ENCODE measurements around the gene THOC2. TPM values are rescaled to one million over a fixed set of nuclear protein-coding genes. Genes with fewer than 3 reads are reported as not detected.
"Not testable (repeated sequence)": the region's sequence is repeated elsewhere in the genome, so short reads cannot be mapped to it uniquely, and the experiment has no call there.

THOC2 gene, protein sequence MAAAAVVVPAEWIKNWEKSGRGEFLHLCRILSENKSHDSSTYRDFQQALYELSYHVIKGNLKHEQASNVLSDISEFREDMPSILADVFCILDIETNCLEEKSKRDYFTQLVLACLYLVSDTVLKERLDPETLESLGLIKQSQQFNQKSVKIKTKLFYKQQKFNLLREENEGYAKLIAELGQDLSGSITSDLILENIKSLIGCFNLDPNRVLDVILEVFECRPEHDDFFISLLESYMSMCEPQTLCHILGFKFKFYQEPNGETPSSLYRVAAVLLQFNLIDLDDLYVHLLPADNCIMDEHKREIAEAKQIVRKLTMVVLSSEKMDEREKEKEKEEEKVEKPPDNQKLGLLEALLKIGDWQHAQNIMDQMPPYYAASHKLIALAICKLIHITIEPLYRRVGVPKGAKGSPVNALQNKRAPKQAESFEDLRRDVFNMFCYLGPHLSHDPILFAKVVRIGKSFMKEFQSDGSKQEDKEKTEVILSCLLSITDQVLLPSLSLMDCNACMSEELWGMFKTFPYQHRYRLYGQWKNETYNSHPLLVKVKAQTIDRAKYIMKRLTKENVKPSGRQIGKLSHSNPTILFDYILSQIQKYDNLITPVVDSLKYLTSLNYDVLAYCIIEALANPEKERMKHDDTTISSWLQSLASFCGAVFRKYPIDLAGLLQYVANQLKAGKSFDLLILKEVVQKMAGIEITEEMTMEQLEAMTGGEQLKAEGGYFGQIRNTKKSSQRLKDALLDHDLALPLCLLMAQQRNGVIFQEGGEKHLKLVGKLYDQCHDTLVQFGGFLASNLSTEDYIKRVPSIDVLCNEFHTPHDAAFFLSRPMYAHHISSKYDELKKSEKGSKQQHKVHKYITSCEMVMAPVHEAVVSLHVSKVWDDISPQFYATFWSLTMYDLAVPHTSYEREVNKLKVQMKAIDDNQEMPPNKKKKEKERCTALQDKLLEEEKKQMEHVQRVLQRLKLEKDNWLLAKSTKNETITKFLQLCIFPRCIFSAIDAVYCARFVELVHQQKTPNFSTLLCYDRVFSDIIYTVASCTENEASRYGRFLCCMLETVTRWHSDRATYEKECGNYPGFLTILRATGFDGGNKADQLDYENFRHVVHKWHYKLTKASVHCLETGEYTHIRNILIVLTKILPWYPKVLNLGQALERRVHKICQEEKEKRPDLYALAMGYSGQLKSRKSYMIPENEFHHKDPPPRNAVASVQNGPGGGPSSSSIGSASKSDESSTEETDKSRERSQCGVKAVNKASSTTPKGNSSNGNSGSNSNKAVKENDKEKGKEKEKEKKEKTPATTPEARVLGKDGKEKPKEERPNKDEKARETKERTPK (N-terminal part only)
- 10 to 100 TPM; 24.0 to 39.8 (median 29.6) TPM for total RNA-seq
- long read RNA-seq, partial matches to known transcripts = 1 of 2 reads
- long read RNA-seq, other reads (novel, unspliced or antisense) = 1 of 2 reads

DNA sequence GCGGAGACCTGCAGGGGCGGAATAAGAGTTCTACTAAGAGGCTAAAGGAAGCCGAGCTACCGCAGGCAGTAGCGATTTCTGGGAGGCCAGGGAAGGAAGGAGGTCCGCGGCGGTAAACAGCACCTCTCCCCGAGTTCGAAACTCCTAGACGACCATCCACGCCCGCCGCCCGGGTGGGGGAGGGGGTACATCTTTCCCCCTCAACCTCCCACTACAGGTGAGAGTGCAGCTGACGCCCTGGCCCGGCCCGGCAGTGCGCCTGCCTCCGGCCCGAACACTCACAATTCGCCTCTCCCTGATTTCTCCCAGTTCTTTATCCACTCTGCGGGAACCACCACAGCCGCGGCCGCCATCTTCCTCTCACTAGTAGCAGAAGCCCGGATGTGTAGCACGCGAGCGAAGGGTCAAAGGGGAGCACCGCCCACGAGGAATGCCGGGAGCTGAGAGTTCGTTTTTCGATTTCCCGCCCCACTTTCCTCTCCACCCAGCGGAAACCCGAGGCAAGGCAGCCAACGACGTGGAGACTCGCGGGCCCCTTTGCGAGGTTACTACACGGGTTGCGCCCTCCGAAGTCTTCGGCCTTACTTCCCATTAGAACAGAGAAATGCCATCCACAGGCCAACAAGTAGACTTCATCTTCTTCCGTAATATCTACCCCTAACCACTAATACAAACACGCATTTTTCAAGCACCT lies at the start of gene THOC2:
TSS of gene THOC2 (minus strand) at position 383 of the 694 bp plus-strand sequence. CDS start at position 353, 30 bp downstream.
- 19% methylated on average over 18 of the region's 49 CpGs for WGBS (ENCODE audit: insufficient coverage, low coverage, low lambda C conversion rate, missing lambda C conversion rate)
- DNase-seq = peak; percentile 81 to 86 (median 81)
- no peaks in the 10 kb centered on the region for H3K4me1 ChIP-seq
- no peaks in the 10 kb centered on the region for H3K9me3 ChIP-seq
- TF ChIP-seq, protein P1, sequence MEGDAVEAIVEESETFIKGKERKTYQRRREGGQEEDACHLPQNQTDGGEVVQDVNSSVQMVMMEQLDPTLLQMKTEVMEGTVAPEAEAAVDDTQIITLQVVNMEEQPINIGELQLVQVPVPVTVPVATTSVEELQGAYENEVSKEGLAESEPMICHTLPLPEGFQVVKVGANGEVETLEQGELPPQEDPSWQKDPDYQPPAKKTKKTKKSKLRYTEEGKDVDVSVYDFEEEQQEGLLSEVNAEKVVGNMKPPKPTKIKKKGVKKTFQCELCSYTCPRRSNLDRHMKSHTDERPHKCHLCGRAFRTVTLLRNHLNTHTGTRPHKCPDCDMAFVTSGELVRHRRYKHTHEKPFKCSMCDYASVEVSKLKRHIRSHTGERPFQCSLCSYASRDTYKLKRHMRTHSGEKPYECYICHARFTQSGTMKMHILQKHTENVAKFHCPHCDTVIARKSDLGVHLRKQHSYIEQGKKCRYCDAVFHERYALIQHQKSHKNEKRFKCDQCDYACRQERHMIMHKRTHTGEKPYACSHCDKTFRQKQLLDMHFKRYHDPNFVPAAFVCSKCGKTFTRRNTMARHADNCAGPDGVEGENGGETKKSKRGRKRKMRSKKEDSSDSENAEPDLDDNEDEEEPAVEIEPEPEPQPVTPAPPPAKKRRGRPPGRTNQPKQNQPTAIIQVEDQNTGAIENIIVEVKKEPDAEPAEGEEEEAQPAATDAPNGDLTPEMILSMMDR (IDR thresholded peaks at IDR 0.05) = peak; percentile 10 to 34 (median 26)
- peak; percentile 32 for TF ChIP-seq POLR2A (IDR thresholded peaks at IDR 0.05)
- H3K27ac ChIP-seq = peak within 1 kb of the TSS; percentile 50 to 69 (median 53)
- H3K36me3 ChIP-seq = no peaks in the 10 kb centered on the region
- H3K4me3 ChIP-seq = peak within 1 kb of the TSS; percentile 53 to 79 (median 75)
- ATAC-seq = peak; percentile 96 to 100 (median 98)
- no peaks in the 10 kb centered on the region for H3K27me3 ChIP-seq
- intact Hi-C loops (cut with DNase I) = no loop called here

DNA sequence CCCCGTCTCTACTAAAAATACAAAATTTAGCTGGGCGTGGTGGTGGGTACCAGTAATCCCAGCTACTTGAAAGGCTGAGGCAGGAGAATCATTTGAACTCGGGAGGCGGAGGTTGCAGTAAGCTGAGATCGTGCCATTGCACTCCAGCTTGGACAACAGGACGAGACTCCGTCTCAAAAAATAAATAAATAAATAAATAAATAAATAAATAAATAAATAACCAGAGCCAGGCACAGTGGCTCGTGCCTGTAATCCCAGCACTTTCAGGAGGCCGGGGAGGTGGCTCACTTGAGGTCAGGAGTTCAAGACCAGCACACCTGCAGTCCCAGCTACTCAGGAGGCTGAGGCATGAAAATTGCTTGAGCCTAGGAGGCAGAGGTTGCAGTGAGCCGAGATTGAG lies 48.9 kb upstream of the THOC2 start:
- H3K36me3 ChIP-seq; H3K27ac ChIP-seq; H3K4me1 ChIP-seq; H3K4me3 ChIP-seq; DNase-seq; H3K27me3 ChIP-seq; H3K9me3 ChIP-seq; intact Hi-C loops (cut with DNase I); ATAC-seq: not testable (repeated sequence)
- 70% methylated on average over 7 of the region's 10 CpGs for WGBS (ENCODE audit: insufficient coverage, low coverage, low lambda C conversion rate, missing lambda C conversion rate)

DNA sequence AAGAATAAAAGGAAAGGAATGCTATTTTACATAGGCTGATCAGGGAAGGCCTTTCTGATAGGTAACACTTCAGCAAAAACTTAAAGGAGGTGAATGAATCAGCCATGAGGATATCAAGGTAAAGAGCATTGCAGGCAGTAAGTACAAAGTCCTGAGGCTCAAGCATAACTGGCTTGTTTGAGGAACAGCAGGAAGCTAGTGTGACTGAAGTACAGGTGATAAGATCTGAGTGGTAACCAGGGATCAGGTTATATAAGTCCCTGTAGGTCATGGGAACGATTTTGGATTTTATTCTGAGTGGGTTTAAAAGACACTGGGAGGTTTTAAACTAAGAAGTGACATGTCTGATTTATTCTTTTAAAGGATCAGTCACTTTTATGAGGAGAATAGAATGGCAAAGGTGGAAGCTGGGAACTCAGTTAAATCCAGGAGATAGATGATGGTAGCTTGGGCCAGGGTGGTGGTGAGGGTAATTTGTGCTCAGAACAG lies 47.1 kb upstream of the THOC2 start:
- no peak for DNase-seq
- H3K27ac ChIP-seq = no peak overlapping the region
- intact Hi-C loops (cut with DNase I) = no loop called here
- no peaks in the 10 kb centered on the region for H3K27me3 ChIP-seq
- TF ChIP-seq, protein P1 (IDR thresholded peaks at IDR 0.05) = no peak
- TF ChIP-seq POLR2A (IDR thresholded peaks at IDR 0.05) = no peak
- H3K9me3 ChIP-seq = no peaks in the 10 kb centered on the region
- ATAC-seq = peak; percentile 56 to 85 (median 66)
- no peak overlapping the region for H3K4me3 ChIP-seq
- WGBS (ENCODE audit: insufficient coverage, low coverage, low lambda C conversion rate, missing lambda C conversion rate) = 0% methylated on average over 1 of the region's 1 CpG
- no peaks in the 10 kb centered on the region for H3K36me3 ChIP-seq
- H3K4me1 ChIP-seq = no peaks in the 10 kb centered on the region

DNA sequence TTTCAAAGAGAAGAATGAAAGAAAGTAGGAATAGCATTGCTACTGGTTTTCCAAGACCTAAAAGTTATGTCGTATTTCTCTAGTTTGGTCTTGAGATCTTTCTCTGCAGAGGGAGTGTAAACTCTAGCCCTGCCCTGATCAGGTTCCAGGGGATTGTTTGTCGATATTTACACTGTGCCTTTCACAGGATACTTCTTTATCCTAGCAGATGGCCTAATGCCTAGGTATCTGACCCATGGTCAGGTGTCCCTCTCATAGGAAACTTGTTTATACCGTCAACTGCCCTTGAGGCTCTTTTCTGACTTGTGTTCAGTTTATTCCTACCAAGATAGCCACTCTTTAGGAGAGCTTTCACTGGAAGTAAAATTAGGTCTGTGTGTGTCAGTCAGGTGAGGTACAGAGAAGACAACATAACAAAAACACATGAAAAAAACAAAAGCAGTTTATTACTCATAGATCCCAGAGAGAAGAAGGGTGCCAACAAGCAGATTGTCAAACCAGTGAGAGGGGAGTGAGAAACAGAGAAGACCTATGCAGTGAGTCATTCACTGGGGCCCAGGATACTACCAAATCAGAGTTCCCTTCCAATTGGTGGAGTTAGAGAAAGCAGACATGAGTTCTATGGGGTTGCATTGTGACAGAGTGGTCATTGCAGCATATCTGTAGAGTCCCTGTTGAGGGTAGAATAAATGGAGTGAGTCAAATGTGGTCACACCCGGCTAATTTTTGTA lies 40.6 kb upstream of the THOC2 start:
- Histone ChIP-seq H3K27me3 (no peaks in the 10 kb centered on the region), H3K4me3 (no peak overlapping the region), H3K27ac (no peak overlapping the region), H3K4me1 (no peaks in the 10 kb centered on the region), H3K36me3 (no peaks in the 10 kb centered on the region), H3K9me3 (no peaks in the 10 kb centered on the region)
- whole genome bisulfite sequencing (ENCODE audit: insufficient coverage, low coverage, low lambda C conversion rate, missing lambda C conversion rate) = 48% methylated on average over 3 of the region's 4 CpGs
- DNase-seq (no peak), ATAC-seq (peak in 1 of 4 donors; percentile 22)
- intact Hi-C loops (cut with DNase I) = no loop called here
- TF ChIP-seq POLR2A (IDR thresholded peaks at IDR 0.05) = no peak
- TF ChIP-seq, protein P1 (IDR thresholded peaks at IDR 0.05) = no peak

All from right lobe of liver (tissue), 6 donors.